HepG2 (cell line): ENCODE measurements around the gene BYSL. TPM values are rescaled to one million over a fixed set of nuclear protein-coding genes. Genes with fewer than 3 reads are reported as not detected.
A peak's percentile ranks its signal among the peaks of the same experiment; 100 is the strongest.

ENCODE experiments used
- PCBP2 ChIP-seq: fragments of 200-400 bp; formaldehyde crosslinking; optimal IDR thresholded peaks from 2 replicates; pipeline ENCODE3; 2018; ENCODE audit warnings: low read length, low read depth; ENCODE audit not compliant: poor library complexity, severe bottlenecking
- ZNF333 ChIP-seq: sonication (generic); formaldehyde crosslinking; IDR thresholded peaks from 2 replicates; pipeline ENCODE4 v1.4.0; 2020; ENCODE audit warnings: mild to moderate bottlenecking, missing genetic modification reagents, borderline replicate concordance
- polyA plus RNA-seq, 8 experiments: library from polyadenylated mRNA; depleted of rRNA in 3 of 8; stranded (reverse) in 7 of 8; unstranded in 1 of 8; fragments of >200 nt; fragmentation: Illumina TruSeq in 4 of 8; extraction: Trizol in 4 of 8; gene quantifications; 2 replicates each; pipeline versions ENCODE4 v1.2.1 to v1.2.3, GENCODE V29; 2011 to 2016; ENCODE audit warnings: low read depth in 4 of 8, missing spikeins in 1 of 8, mixed read lengths in 1 of 8; ENCODE audit not compliant: insufficient read depth in 1 of 8
- total RNA-seq, 5 experiments: library from RNA; depleted of rRNA; stranded (reverse); fragments of >200 nt; fragmentation: Illumina TruSeq; extraction: Trizol; gene quantifications; 2 replicates each; pipeline ENCODE4 v1.2.3, GENCODE V29; 2016; ENCODE audit warnings: low read depth in 1 of 5
- TF ChIP-seq, protein P1 (sequence below): sonication (generic); formaldehyde crosslinking; IDR thresholded peaks from 2 replicates; pipeline ENCODE4 v1.4.0; 2020; ENCODE audit warnings: missing genetic modification reagents
- TF ChIP-seq, protein P2 (sequence below), 2 experiments: sonication (generic) in 1 of 2; formaldehyde crosslinking in 1 of 2; IDR thresholded peaks; 2 replicates each; pipeline versions ENCODE4 v1.5.1 to v1.6.1; 2011 to 2020; ENCODE audit warnings: borderline replicate concordance in 1 of 2, low read depth in 1 of 2, low read length in 1 of 2, mild to moderate bottlenecking in 1 of 2, missing genetic modification reagents in 1 of 2, moderate library complexity in 1 of 2
- TF ChIP-seq, protein P3 (sequence below): sonication (generic); formaldehyde crosslinking; IDR thresholded peaks from 2 replicates; pipeline ENCODE4 v1.4.0; 2020; ENCODE audit warnings: mild to moderate bottlenecking, missing genetic modification reagents, borderline replicate concordance
- TF ChIP-seq, protein P4 (sequence below): sonication (generic); formaldehyde crosslinking; IDR thresholded peaks from 2 replicates; pipeline ENCODE4 v1.4.0; 2020; ENCODE audit warnings: missing genetic modification reagents

Gene BYSL
- total and polyA plus RNA-seq, 2 of the 13 experiments (the other 11 are each of a cell fraction or from before 2014, with no cell fraction given) = 27.9 to 28.6 TPM

DNA sequence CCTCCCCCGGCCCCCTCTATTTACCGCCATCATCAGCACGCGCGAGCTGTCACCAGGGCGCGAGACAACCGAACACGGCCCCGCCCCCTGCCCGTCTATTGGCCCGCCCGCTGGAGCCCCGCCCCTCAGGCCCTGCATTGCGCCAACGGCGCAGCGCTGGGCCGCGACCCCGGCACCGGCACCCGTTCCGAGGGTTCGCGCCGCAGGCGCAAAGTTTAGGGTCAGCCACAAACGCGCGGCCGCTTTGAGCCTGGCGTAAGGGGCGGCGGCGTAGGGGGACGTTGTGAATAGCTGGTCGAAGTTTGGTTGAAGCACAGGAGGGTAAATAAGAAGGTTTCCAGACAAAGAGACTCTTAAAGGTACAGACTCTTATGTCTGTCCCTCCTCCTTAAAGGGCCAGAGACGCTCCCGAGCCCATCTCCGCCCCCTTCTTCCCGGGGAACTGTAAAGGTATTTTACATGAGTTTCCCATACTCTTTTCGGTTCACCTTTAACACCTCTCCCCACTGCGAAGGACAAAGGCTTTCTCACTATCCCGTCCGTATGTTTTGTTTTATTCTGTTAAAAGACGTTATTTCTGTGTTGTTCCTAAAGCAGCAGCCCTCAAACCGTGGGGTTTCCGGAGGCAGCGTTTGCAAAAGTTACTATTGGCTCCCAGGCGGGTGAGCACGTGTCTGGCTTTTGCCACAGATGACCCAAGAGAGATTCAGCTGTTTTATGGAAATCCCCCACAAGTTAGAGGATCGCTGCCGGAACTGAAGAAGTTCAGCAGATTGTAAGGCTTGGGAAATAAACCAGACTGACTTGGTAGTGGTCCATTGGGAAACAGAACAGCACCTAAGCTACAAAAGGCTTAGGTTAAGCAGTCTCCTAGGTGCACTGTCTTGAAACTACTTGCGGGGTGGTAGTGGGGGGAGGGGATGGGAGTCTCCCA is 25.7 kb upstream of the BYSL start, which contains the start of gene USP49 (continued):
- TF ChIP-seq, protein P1, sequence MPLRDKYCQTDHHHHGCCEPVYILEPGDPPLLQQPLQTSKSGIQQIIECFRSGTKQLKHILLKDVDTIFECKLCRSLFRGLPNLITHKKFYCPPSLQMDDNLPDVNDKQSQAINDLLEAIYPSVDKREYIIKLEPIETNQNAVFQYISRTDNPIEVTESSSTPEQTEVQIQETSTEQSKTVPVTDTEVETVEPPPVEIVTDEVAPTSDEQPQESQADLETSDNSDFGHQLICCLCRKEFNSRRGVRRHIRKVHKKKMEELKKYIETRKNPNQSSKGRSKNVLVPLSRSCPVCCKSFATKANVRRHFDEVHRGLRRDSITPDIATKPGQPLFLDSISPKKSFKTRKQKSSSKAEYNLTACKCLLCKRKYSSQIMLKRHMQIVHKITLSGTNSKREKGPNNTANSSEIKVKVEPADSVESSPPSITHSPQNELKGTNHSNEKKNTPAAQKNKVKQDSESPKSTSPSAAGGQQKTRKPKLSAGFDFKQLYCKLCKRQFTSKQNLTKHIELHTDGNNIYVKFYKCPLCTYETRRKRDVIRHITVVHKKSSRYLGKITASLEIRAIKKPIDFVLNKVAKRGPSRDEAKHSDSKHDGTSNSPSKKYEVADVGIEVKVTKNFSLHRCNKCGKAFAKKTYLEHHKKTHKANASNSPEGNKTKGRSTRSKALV = peak; percentile 54; the same call in 1 of the 2 replicates
- TF ChIP-seq, protein P2, sequence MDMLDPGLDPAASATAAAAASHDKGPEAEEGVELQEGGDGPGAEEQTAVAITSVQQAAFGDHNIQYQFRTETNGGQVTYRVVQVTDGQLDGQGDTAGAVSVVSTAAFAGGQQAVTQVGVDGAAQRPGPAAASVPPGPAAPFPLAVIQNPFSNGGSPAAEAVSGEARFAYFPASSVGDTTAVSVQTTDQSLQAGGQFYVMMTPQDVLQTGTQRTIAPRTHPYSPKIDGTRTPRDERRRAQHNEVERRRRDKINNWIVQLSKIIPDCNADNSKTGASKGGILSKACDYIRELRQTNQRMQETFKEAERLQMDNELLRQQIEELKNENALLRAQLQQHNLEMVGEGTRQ (IDR thresholded peaks at IDR 0.05; ENCODE audit: low read depth, low read length) = no peak
- TF ChIP-seq, protein P2 (CRISPR knock-in tag; IDR thresholded peaks at IDR 0.05; ENCODE audit: borderline replicate concordance) = peak; percentile 56; the same call in 1 of the 2 replicates
- TF ChIP-seq, protein P3, sequence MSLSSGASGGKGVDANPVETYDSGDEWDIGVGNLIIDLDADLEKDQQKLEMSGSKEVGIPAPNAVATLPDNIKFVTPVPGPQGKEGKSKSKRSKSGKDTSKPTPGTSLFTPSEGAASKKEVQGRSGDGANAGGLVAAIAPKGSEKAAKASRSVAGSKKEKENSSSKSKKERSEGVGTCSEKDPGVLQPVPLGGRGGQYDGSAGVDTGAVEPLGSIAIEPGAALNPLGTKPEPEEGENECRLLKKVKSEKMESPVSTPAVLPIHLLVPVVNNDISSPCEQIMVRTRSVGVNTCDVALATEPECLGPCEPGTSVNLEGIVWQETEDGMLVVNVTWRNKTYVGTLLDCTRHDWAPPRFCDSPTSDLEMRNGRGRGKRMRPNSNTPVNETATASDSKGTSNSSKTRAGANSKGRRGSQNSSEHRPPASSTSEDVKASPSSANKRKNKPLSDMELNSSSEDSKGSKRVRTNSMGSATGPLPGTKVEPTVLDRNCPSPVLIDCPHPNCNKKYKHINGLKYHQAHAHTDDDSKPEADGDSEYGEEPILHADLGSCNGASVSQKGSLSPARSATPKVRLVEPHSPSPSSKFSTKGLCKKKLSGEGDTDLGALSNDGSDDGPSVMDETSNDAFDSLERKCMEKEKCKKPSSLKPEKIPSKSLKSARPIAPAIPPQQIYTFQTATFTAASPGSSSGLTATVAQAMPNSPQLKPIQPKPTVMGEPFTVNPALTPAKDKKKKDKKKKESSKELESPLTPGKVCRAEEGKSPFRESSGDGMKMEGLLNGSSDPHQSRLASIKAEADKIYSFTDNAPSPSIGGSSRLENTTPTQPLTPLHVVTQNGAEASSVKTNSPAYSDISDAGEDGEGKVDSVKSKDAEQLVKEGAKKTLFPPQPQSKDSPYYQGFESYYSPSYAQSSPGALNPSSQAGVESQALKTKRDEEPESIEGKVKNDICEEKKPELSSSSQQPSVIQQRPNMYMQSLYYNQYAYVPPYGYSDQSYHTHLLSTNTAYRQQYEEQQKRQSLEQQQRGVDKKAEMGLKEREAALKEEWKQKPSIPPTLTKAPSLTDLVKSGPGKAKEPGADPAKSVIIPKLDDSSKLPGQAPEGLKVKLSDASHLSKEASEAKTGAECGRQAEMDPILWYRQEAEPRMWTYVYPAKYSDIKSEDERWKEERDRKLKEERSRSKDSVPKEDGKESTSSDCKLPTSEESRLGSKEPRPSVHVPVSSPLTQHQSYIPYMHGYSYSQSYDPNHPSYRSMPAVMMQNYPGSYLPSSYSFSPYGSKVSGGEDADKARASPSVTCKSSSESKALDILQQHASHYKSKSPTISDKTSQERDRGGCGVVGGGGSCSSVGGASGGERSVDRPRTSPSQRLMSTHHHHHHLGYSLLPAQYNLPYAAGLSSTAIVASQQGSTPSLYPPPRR (CRISPR knock-in tag) = no peak
- TF ChIP-seq ZNF333 (CRISPR knock-in tag) (no peak), PCBP2 (no peak)
- TF ChIP-seq, protein P4, sequence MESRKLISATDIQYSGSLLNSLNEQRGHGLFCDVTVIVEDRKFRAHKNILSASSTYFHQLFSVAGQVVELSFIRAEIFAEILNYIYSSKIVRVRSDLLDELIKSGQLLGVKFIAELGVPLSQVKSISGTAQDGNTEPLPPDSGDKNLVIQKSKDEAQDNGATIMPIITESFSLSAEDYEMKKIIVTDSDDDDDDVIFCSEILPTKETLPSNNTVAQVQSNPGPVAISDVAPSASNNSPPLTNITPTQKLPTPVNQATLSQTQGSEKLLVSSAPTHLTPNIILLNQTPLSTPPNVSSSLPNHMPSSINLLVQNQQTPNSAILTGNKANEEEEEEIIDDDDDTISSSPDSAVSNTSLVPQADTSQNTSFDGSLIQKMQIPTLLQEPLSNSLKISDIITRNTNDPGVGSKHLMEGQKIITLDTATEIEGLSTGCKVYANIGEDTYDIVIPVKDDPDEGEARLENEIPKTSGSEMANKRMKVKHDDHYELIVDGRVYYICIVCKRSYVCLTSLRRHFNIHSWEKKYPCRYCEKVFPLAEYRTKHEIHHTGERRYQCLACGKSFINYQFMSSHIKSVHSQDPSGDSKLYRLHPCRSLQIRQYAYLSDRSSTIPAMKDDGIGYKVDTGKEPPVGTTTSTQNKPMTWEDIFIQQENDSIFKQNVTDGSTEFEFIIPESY (CRISPR knock-in tag) = no peak
